IMR-90 (cell line): ENCODE data around the gene ADGRL3.

Experiments used
- CEBPB ChIP-seq: IDR thresholded peaks from 2 replicates; pipeline ENCODE4 v1.6.1; 2012; ENCODE audit warnings: low read depth, low read length, improper control_type of control experiment
- CHD1 ChIP-seq: IDR thresholded peaks from 2 replicates; pipeline ENCODE4 v1.6.1; 2012; ENCODE audit warnings: low read depth, low read length, improper control_type of control experiment
- FOS ChIP-seq: fragments of 150-350 bp; IDR thresholded peaks from 2 replicates; pipeline ENCODE4 v1.6.1; 2016; ENCODE audit warnings: low read depth, low read length
- MAZ ChIP-seq: IDR thresholded peaks from 2 replicates; pipeline ENCODE4 v1.6.1; 2012; ENCODE audit warnings: low read depth, mild to moderate bottlenecking, low read length, improper control_type of control experiment, moderate library complexity, borderline replicate concordance
- MXI1 ChIP-seq: IDR thresholded peaks from 2 replicates; pipeline ENCODE4 v1.6.1; 2012; ENCODE audit warnings: low read depth, mild to moderate bottlenecking, low read length, moderate library complexity, borderline replicate concordance
- NFE2L2 ChIP-seq: fragments of 150-350 bp; IDR thresholded peaks from 2 replicates; pipeline ENCODE4 v1.6.1; 2016; ENCODE audit warnings: low read depth, mild to moderate bottlenecking, low read length
- POLR2A ChIP-seq: IDR thresholded peaks from 2 replicates; pipeline ENCODE4 v1.6.1; 2012; ENCODE audit warnings: mild to moderate bottlenecking, low read depth, low read length
- RAD21 ChIP-seq: IDR thresholded peaks from 2 replicates; pipeline ENCODE4 v1.6.1; 2012; ENCODE audit warnings: low read length, improper control_type of control experiment
- RFX5 ChIP-seq: IDR thresholded peaks from 2 replicates; pipeline ENCODE4 v1.8.0; 2012; ENCODE audit warnings: low read depth, mild to moderate bottlenecking, low read length, moderate library complexity
- USF2 ChIP-seq: fragments of 150-350 bp; IDR thresholded peaks from 2 replicates; pipeline ENCODE4 v1.6.1; 2017; ENCODE audit warnings: mild to moderate bottlenecking, antibody characterized with exemption, low read length, low read depth
- TF ChIP-seq, protein P1 (sequence below): conservative IDR thresholded peaks from 2 replicates; pipeline ENCODE4 v1.5.1; 2012; ENCODE audit warnings: mild to moderate bottlenecking, low read depth, low read length, improper control_type of control experiment
- TF ChIP-seq, protein P2 (sequence below): fragments of 150-350 bp; IDR thresholded peaks from 2 replicates; pipeline ENCODE4 v1.6.1; 2016; ENCODE audit warnings: low read depth, mild to moderate bottlenecking, low read length, moderate library complexity, borderline replicate concordance

DNA sequence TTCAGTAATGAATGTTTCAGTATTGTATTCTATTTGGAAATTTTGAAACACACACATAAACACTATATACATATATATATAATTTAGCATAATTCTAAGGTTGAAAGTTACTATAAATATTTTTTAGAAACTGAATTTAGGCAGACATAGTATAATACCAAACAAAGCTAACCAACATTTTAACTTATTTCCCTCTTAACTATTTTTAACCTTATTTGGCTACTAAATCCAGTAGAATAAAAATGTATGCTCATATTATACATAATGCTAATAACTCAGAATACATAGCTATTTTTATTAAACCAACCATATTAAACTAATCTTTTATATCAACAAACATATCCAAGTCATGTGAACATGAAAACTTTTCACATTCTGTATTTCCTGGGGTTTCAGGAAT is 563.6 kb downstream of the ADGRL3 start:
- TF ChIP-seq, protein P1, sequence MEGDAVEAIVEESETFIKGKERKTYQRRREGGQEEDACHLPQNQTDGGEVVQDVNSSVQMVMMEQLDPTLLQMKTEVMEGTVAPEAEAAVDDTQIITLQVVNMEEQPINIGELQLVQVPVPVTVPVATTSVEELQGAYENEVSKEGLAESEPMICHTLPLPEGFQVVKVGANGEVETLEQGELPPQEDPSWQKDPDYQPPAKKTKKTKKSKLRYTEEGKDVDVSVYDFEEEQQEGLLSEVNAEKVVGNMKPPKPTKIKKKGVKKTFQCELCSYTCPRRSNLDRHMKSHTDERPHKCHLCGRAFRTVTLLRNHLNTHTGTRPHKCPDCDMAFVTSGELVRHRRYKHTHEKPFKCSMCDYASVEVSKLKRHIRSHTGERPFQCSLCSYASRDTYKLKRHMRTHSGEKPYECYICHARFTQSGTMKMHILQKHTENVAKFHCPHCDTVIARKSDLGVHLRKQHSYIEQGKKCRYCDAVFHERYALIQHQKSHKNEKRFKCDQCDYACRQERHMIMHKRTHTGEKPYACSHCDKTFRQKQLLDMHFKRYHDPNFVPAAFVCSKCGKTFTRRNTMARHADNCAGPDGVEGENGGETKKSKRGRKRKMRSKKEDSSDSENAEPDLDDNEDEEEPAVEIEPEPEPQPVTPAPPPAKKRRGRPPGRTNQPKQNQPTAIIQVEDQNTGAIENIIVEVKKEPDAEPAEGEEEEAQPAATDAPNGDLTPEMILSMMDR: no peak
- no peak for TF ChIP-seq POLR2A
- no peak for TF ChIP-seq MXI1
- TF ChIP-seq RAD21: no peak
- no peak for TF ChIP-seq MAZ
- TF ChIP-seq CEBPB: no peak
- no peak for TF ChIP-seq RFX5
- no peak for TF ChIP-seq NFE2L2
- TF ChIP-seq FOS: no peak
- TF ChIP-seq USF2: no peak
- TF ChIP-seq, protein P2, sequence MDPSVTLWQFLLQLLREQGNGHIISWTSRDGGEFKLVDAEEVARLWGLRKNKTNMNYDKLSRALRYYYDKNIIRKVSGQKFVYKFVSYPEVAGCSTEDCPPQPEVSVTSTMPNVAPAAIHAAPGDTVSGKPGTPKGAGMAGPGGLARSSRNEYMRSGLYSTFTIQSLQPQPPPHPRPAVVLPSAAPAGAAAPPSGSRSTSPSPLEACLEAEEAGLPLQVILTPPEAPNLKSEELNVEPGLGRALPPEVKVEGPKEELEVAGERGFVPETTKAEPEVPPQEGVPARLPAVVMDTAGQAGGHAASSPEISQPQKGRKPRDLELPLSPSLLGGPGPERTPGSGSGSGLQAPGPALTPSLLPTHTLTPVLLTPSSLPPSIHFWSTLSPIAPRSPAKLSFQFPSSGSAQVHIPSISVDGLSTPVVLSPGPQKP: no peak
- TF ChIP-seq CHD1: no peak
